OCI-M2 (cell line): ENCODE data around the gene ACTBL2.

ENCODE experiments used
- DNase-seq: peaks from one replicate; lab custom pipeline; 2025; ENCODE audit not compliant: unreplicated experiment; lab: John Stamatoyannopoulos, UW

Gene ACTBL2

DNA sequence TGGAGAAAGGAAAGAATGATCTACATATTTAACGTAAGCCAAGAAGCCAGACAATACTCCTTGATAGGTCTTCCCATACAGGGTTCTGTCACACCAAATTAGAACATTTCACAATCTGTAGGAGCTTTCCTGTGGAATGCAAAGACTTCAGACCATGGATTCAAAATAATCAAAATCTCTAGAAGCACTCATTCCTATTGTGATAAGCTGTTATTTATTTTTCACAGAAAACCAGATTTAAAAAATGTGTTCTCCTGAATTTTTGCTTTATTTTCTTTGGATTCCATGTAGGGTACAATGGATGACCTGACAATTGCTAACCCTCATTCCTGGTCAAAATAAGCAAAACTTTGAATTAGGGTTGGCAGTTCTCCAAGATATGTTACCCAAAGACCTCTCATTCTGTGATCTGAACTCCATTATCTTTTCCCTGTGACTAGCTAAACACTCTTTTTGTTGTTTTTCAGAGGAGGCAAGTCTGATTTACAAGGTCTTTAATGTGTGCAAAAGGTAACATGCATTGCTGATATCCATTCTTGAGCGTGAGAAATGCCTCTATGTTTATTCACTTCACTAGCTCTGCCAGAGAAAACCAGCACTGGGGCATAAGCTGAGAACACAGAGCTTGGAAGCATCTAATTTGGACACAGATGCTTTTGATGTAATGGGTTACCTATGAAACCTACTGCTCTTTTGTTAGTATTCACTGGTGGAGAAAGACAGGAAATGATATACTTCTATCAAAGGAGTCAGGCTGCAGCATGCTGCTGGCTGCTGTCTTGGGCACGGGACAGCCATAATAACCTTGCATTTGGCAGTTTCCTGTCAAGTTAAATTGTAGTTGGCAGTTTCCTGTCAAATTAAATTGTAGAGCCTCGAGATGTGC lies 31.4 kb downstream of the ACTBL2 start:
- DNase-seq = no peak

DNA sequence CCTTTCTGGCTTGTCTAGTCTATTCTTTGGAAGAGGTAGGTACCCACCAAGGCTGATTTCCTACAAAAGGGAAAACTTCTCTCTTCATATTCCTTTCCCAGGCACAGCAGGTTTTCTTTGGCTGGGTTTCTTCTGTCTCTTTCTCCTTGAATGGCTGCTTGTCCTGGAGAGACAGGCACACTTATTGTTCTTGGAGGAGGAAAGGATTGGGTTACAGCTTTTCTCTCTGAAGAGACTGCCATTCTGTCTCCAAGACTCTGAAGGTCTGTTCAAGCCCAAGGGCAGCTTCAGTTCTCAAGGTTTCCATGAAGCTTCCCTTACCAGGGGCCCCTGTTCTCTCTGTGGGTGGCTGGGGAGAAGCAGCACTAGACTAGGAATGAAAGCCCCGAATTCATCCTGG lies 33.9 kb downstream of the ACTBL2 start:
- no peak for DNase-seq

DNA sequence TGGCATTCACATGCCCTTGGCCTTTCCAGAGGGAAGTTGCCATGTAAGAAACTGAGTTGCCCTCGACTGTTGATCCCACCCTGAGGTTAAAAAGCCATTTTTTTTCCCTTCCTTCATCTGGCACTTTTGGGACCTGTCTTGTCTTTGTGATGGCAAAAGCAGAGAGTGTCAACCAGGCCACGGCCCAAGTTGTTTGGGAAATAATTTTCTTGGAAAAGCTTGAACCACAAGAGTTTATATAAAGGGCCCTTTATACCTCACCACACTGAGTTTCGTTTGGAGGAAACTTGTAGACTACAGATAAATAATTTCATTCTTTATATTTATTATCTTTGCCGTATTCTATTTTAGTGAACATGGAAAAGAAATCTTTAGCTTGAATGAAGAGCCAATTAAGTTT lies 34.3 kb downstream of the ACTBL2 start:
- no peak for DNase-seq

DNA sequence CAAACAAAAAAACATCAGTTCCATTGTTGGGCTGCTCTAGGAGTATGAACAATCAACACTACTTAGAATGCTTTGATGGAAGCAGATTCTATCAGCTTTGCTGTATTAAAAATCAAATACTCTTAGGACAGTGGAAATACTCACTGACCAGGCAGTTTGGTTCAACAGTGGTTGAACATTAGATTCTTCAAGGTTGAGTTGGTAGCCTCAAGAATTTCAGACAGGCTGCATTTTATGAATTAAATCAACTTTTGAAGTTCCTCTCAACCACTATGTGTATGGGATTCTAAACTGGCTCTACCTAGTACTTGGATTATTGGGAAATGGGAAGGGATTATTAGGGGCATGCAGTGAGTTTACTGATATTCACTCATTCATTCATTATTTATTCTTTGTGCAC lies 35.0 kb downstream of the ACTBL2 start:
- DNase-seq = no peak

DNA sequence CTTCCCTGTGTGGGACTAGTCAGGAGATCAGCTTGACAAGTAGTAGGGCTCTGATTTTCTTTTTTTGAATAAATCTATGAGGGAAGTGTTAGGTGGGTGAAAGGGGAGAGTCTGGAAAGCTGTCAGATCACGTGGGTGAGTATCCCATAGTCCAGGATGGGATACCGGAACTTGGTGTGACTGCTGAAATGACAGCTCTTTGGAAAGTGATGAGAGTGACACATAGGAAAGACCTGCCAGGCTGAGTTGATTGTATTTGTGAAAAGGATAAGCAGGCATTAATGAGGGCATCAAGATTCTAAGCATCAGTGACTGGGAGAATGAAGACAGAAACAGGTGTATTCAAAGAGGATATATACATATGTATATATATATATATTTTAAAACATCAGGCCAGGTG lies 35.6 kb downstream of the ACTBL2 start:
- no peak for DNase-seq

DNA sequence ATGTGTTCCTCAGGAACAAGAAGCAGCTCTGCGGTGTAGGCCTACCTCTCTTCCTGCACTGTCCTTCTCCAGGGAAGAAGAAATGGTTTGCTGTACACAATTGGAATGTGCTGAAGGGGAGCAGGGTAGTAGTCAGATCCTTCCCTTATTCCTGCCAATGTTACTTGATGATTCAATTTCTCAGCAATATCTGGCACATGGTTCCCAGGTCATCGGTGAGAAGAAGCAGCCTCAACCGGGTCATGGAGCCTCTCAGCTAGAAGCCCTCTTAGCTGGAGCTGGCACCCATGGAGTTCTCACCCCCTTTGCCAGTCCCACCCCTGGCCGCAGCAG lies 36.9 kb downstream of the ACTBL2 start:
- DNase-seq = no peak

DNA sequence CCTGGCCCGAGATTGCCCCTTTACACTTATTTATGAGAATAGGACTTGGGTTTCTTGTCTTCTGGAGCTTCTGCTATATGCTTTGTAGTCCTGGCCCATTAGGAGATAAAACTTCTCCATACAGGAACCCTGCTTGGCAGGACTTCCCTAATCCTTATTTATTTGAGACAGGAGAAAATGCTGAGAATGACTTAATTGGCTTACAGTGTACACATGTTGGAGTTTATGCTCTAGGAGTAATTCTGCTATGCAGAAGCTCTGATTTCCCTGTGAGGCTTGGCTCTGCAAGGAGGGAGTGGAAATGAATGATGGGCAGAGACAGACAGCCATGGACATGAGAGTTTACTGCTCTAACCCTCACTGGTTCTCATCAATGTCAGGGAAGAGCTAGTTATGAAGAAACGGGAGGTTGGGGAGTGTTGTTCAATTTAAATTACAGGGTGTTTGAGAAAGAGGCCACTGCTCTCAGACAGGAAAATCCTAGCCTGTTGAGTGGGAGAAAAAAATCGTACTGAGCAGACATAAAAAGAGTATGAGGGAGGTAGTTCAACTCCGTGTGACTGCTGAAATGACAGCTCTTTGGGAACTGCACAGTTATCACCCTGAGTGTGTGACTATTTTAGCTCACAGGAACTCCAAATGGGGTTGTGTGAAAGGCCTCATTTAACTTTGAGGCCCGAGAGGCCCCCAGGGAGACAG lies 37.5 kb downstream of the ACTBL2 start:
- no peak for DNase-seq

DNA sequence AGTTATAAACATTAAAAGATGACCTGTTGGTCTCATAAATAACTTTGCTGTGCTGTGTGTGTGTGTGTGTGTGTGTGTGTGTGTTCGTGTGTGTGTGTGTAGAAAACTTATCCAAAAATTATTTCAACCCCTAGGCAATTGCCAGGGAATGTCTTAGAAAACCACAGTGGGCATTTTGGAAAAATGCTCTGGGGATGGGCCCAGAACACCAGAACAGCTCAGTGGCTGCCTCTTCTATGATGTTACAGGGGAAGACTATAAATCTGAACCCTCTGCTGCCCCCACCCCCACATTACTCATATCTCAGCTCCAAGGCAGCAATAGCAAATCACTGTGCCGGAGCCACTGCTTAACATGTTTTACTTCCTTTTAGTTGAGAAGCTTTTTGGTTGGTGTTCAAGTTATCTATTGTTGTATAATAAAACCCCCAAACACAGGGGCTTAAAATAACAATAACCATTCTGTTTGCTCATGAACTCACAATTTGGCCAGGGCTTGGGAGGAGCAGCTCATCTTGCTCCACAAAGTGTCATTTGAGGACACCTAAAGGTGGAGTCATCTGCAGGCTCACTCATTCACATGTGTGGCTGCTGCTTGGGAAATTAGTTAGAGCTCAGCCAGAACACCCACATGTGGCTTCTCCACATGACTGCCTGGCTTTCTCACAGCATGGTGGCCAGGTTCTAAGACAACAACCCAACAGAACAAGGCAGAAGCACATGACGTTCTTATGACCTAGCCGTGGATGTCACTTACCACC lies 40.4 kb downstream of the ACTBL2 start:
- no peak for DNase-seq

DNA sequence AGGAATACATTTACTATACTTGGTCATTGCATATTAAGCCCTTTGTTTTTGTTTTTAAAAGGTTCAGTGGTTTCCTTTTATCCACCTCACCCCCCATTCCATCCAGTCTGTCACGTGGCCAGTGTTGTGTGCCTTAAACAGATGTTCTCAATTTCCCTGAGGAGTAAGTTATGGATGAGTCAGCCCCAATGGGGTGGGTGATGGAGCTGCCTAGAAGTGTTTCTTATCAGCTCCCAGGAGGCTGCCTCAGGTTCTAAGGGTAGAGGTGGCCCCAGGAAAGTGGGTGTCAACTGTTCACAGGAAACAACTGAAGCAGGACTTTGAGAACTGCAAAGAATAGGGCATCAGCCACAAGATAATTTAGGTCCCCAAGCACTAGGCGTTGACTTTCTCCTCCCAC lies 41.1 kb downstream of the ACTBL2 start:
- no peak for DNase-seq

DNA sequence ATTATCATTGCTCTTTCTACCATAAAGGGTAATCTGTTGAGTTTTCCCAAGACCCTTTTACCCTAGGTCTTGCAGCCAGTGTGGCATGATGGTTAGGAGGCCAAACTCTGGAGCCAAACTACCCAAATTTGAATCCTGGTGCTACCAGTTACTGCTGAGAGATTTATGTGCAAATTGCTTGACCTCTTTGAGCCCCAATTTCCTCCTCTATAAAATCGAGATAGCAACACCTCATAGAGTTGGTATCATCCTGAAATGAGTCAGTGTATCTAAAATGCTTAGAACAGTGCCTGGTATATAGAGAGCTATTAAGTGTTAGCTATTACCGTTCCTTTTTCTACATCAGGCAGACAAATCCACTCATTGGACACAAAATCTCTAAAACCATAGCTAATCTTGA lies 43.0 kb downstream of the ACTBL2 start:
- DNase-seq = no peak

DNA sequence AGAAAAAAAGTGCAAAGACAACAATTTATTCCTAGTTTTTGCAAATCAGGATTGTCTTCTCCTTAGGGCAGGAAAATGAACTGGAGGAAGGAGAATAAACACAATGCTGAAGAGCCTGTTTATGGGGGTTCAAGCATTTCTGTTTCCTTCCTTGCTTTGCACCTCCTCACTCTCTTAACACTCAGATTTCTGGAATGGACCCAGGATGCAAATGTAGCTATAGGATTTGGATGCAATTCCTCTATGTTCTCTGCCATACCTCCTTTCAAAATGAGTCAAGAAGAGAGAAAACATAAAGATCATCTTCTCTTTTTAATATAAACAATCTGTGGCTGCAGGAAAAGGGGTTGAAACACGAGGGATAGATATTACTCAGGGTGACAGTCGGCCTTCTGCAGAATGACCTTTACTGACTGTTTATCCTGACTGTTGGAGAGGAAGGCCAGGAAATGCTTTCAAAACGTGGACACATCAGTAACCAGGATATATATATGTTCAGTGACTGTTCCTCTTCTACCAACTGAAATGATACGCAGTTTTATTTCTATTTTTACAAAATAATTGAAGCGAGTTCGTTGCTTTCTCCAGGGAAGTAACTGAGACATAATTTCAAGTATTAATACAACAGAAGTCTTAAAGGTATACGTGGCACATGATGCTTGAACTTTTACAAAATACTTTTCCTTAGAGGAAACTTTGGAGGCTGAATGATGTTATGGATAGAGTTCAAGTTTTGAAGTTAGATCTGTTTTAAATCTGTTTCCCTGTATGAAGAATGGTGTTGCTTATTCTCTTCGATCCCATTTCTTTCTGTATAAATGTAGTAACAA lies 44.4 kb downstream of the ACTBL2 start:
- DNase-seq = no peak

DNA sequence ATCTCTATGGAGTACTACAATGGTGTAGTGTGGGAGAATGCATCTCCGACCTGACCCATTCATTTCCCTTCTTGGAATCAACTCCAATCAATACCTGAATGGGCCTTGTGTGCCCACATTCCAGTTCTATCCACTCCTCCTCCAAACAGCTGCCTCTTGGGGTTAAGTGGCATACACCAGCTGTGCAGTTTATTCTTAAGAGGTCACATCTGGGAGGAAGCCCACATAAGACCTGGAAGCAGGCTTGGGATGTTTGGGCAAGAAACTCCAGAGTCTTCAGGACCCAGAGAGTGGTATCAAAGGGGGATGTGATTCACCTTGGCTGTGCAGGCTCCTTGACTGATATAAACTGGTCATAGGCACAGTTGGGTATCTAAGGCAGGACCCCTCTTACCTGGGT lies 46.0 kb downstream of the ACTBL2 start:
- DNase-seq = no peak

DNA sequence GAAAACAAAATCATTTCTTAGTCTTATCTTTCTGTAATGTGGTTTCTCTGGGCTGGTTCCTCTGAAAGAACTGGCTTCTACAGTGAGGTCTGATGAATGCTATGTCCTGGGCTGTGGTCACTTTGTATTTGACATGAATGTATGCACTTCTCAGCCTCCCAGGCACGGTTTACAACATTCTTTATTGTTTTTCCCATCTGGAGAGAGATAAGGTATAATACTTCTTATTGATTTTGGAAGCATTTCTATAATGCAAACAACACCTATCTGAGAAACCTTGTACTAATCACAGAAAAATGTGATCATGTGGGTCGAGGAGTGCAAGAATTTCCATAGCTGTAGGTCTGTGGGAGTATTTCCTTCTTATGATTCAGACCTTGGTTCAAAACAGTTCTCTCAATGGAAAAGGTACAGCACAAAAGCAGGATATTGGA lies 46.9 kb downstream of the ACTBL2 start:
- no peak for DNase-seq

DNA sequence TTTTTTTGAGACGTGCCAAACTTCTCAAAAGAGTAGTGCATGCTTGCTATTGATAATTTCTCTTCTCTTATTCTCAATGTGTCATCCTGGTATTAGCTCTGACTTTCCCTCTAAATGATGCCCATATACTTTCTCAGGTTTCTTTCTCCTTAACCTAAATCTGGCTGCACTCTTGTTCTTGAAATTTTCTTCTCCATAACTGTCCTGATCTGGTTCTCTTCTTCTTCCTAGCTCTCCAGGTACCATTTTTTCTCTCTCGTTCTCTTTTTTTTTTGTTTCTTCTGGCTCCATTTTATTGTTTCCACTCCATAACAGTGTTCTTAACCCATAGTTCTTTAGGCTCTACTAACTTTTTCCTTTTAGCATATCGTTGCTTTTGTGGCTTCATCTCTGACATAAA lies 47.9 kb downstream of the ACTBL2 start:
- DNase-seq = no peak

DNA sequence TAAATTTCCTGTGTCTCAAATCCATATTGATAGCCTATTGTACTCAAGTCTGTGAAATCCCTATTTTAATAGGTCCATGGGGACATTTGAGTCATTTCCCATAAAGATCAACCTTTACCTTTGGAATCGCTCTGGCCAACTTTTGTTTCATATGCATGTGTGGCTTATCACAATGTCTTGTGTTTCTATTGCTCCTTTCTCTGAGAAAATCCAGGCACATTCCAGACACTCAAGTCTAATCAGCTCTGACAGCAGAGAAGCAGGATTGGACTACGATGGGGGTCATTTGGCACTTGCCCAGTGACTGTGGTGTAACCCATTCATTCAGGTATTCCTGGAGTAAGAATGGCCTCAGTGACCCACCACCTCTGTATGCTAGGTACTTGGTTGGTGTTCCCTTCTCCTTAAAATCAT lies 48.4 kb downstream of the ACTBL2 start:
- no peak for DNase-seq

DNA sequence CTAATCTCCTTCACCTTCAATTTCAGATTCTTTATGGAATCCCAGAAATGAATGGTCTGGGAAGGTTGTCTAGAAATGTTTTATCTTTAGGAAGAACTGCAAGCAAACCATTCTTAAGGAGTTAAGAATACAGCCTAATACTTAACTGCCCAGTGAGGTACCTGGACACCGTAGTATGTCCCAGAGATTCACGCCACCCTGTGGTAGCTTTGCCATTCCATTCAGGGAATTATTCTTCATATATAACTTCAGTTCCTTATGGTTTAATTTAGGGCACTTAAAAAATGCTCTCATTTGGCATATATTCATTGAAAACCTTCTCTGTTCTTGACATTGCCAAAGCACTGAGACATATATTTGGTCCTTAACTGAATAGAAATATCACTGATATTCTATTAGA lies 49.7 kb downstream of the ACTBL2 start:
- DNase-seq = no peak

DNA sequence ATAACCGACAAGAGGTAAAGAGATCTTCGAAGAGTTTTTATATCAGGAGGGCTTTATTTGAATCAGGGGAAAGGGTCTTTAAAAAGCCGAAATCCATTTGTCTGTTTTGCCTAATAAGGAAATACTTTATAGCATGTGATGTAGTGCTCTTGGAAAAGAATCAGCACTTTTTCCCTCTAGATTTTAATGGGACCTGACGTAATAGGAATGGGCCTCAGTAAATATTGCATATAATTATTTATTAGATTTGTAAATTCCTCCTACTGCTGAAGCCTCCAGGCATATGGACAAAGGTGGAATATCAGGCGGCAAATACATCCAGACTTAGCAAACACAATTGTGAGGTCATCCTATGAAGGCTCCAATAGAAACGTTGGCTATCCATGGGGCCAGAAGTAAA lies 50.9 kb downstream of the ACTBL2 start:
- DNase-seq = no peak
